HEK293 (cell line): ENCODE measurements around the gene LRRC70.

Source experiments
- CTCF ChIP-seq: fragments of 450-650 bp; formaldehyde crosslinking; IDR thresholded peaks from 2 replicates; pipeline ENCODE4 v1.5.1; 2016; ENCODE audit warnings: missing biosample characterization, missing genetic modification characterization
- MZF1 ChIP-seq: fragments of 450-650 bp; formaldehyde crosslinking; IDR thresholded peaks from 2 replicates; pipeline ENCODE4 v1.5.1; 2017; ENCODE audit warnings: missing biosample characterization, missing genetic modification characterization, borderline replicate concordance
- OSR2 ChIP-seq: fragments of 450-650 bp; formaldehyde crosslinking; IDR thresholded peaks from 2 replicates; pipeline ENCODE4 v1.5.1; 2016; ENCODE audit warnings: missing biosample characterization, missing genetic modification characterization
- SP2 ChIP-seq: fragments of 450-650 bp; formaldehyde crosslinking; IDR thresholded peaks from 2 replicates; pipeline ENCODE4 v1.5.1; 2016; ENCODE audit warnings: missing biosample characterization, missing genetic modification characterization
- TCF7L2 ChIP-seq: IDR thresholded peaks from 2 replicates; pipeline ENCODE4 v1.6.1; 2011; ENCODE audit warnings: low read depth, mild to moderate bottlenecking, inconsistent platforms, low read length, moderate library complexity, borderline replicate concordance
- YY1 ChIP-seq: fragments of 450-650 bp; formaldehyde crosslinking; IDR thresholded peaks from 2 replicates; pipeline ENCODE4 v1.5.1; 2018; ENCODE audit warnings: missing biosample characterization, missing genetic modification characterization
- ZBTB21 ChIP-seq: fragments of 450-650 bp; formaldehyde crosslinking; IDR thresholded peaks from 2 replicates; pipeline ENCODE4 v1.5.1; 2017; ENCODE audit warnings: missing biosample characterization, missing genetic modification characterization
- ZBTB44 ChIP-seq: fragments of 450-650 bp; IDR thresholded peaks from 2 replicates; pipeline ENCODE4 v1.5.1; 2018; ENCODE audit warnings: missing biosample characterization, mild to moderate bottlenecking, missing genetic modification characterization
- ZBTB8A ChIP-seq: fragments of 450-650 bp; formaldehyde crosslinking; IDR thresholded peaks from 2 replicates; pipeline ENCODE4 v1.5.1; 2016; ENCODE audit warnings: missing biosample characterization, missing genetic modification characterization
- ZNF121 ChIP-seq: fragments of 450-650 bp; formaldehyde crosslinking; IDR thresholded peaks from 2 replicates; pipeline ENCODE4 v1.5.1; 2016; ENCODE audit warnings: missing biosample characterization, missing genetic modification characterization
- ZNF324 ChIP-seq: fragments of 450-650 bp; formaldehyde crosslinking; IDR thresholded peaks from 2 replicates; pipeline ENCODE4 v1.5.1; 2016; ENCODE audit warnings: missing biosample characterization, missing genetic modification characterization
- ZNF561 ChIP-seq: fragments of 450-650 bp; IDR thresholded peaks from 2 replicates; pipeline ENCODE4 v1.5.1; 2018; ENCODE audit warnings: missing biosample characterization, missing genetic modification characterization, borderline replicate concordance
- ZNF670 ChIP-seq: fragments of 450-650 bp; formaldehyde crosslinking; IDR thresholded peaks from 2 replicates; pipeline ENCODE4 v1.5.1; 2016; ENCODE audit warnings: missing biosample characterization, missing genetic modification characterization, low read depth
- TF ChIP-seq, protein P1 (sequence below): fragments of 450-650 bp; formaldehyde crosslinking; IDR thresholded peaks from 2 replicates; pipeline ENCODE4 v1.5.1; 2016; ENCODE audit warnings: missing biosample characterization, missing genetic modification characterization

- TF ChIP-seq ZNF561 (no peak), ZNF670 (tag by site-specific recombination) (no peak), ZBTB44 (tag by site-specific recombination) (no peak), ZBTB21 (tag by site-specific recombination) (no peak), SP2 (tag by site-specific recombination) (no peak), OSR2 (tag by site-specific recombination) (no peak), CTCF (tag by site-specific recombination) (no peak), TCF7L2 (no peak), ZNF324 (tag by site-specific recombination) (no peak), MZF1 (tag by site-specific recombination) (no peak), YY1 (tag by site-specific recombination) (no peak), ZBTB8A (no peak), ZNF121 (tag by site-specific recombination) (no peak)
- TF ChIP-seq, protein P1, sequence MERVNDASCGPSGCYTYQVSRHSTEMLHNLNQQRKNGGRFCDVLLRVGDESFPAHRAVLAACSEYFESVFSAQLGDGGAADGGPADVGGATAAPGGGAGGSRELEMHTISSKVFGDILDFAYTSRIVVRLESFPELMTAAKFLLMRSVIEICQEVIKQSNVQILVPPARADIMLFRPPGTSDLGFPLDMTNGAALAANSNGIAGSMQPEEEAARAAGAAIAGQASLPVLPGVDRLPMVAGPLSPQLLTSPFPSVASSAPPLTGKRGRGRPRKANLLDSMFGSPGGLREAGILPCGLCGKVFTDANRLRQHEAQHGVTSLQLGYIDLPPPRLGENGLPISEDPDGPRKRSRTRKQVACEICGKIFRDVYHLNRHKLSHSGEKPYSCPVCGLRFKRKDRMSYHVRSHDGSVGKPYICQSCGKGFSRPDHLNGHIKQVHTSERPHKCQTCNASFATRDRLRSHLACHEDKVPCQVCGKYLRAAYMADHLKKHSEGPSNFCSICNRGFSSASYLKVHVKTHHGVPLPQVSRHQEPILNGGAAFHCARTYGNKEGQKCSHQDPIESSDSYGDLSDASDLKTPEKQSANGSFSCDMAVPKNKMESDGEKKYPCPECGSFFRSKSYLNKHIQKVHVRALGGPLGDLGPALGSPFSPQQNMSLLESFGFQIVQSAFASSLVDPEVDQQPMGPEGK = no peak
Measured at GRCh38 chr5:62585751-62586150, 7.1 kb downstream of the LRRC70 start.
